HEK293T (cell line): ENCODE measurements around the gene BCAM.

Source experiments
- ARNT ChIP-seq: fragments of 450-650 bp; IDR thresholded peaks from 2 replicates; pipeline ENCODE4 v1.6.1; 2017; ENCODE audit warnings: mild to moderate bottlenecking
- BHLHE40 ChIP-seq: fragments of 450-650 bp; IDR thresholded peaks from 2 replicates; pipeline ENCODE4 v1.6.1; 2016; ENCODE audit warnings: mild to moderate bottlenecking, moderate library complexity, borderline replicate concordance
- CTBP1 ChIP-seq: fragments of 450-650 bp; IDR thresholded peaks from 2 replicates; pipeline ENCODE4 v1.6.1; 2016; ENCODE audit warnings: borderline replicate concordance
- ELF4 ChIP-seq: fragments of 450-650 bp; IDR thresholded peaks from 2 replicates; pipeline ENCODE4 v1.6.1; 2017; ENCODE audit warnings: antibody characterized with exemption
- FOXA1 ChIP-seq: fragments of 450-650 bp; IDR thresholded peaks from 2 replicates; pipeline ENCODE4 v1.6.1; 2016; ENCODE audit warnings: mild to moderate bottlenecking
- FOXM1 ChIP-seq: fragments of 450-650 bp; IDR thresholded peaks from 2 replicates; pipeline ENCODE4 v1.6.1; 2017; ENCODE audit warnings: mild to moderate bottlenecking, borderline replicate concordance
- HDGF ChIP-seq: fragments of 450-650 bp; IDR thresholded peaks from 2 replicates; pipeline ENCODE4 v1.6.1; 2017; ENCODE audit warnings: antibody characterized with exemption, borderline replicate concordance
- LEF1 ChIP-seq: fragments of 450-650 bp; IDR thresholded peaks from 2 replicates; pipeline ENCODE4 v1.6.1; 2017; ENCODE audit warnings: mild to moderate bottlenecking, borderline replicate concordance
- NFRKB ChIP-seq: fragments of 450-650 bp; IDR thresholded peaks from 2 replicates; pipeline ENCODE4 v1.6.1; 2016; ENCODE audit warnings: mild to moderate bottlenecking, moderate library complexity
- SP1 ChIP-seq: fragments of 450-650 bp; IDR thresholded peaks from 2 replicates; pipeline ENCODE4 v1.6.1; 2017
- SUZ12 ChIP-seq: fragments of 450-650 bp; IDR thresholded peaks from 2 replicates; pipeline ENCODE4 v1.6.1; 2016; ENCODE audit warnings: mild to moderate bottlenecking
- ZNF384 ChIP-seq: fragments of 450-650 bp; IDR thresholded peaks from 2 replicates; pipeline ENCODE4 v1.6.1; 2016
- TF ChIP-seq, protein P1 (sequence below): fragments of 450-650 bp; IDR thresholded peaks from 2 replicates; pipeline ENCODE4 v1.6.1; 2016

GRCh38 chr19:44855606-44856005, 46.7 kb downstream of the BCAM start:
- TF ChIP-seq NFRKB: no peak
- TF ChIP-seq BHLHE40: no peak
- no peak for TF ChIP-seq FOXM1
- no peak for TF ChIP-seq SP1
- TF ChIP-seq FOXA1: no peak
- no peak for TF ChIP-seq ARNT
- TF ChIP-seq CTBP1: no peak
- no peak for TF ChIP-seq ELF4
- TF ChIP-seq HDGF: no peak
- no peak for TF ChIP-seq ZNF384
- TF ChIP-seq, protein P1, sequence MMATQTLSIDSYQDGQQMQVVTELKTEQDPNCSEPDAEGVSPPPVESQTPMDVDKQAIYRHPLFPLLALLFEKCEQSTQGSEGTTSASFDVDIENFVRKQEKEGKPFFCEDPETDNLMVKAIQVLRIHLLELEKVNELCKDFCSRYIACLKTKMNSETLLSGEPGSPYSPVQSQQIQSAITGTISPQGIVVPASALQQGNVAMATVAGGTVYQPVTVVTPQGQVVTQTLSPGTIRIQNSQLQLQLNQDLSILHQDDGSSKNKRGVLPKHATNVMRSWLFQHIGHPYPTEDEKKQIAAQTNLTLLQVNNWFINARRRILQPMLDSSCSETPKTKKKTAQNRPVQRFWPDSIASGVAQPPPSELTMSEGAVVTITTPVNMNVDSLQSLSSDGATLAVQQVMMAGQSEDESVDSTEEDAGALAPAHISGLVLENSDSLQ: no peak
- no peak for TF ChIP-seq SUZ12
- TF ChIP-seq LEF1: no peak
